GM21723 (cell line): ENCODE results near the gene HIRA.
"Not testable (repeated sequence)": the region's sequence is repeated elsewhere in the genome, so short reads cannot be mapped to it uniquely, and the experiment has no call there.

Source experiments
- ATAC-seq: cut with Tn5 transposase; IDR thresholded peaks from one replicate; pipeline ENCODE4 v1.9.1; 2021; ENCODE audit warnings: mild to moderate bottlenecking, moderate library complexity; ENCODE audit not compliant: unreplicated experiment

Gene HIRA

DNA sequence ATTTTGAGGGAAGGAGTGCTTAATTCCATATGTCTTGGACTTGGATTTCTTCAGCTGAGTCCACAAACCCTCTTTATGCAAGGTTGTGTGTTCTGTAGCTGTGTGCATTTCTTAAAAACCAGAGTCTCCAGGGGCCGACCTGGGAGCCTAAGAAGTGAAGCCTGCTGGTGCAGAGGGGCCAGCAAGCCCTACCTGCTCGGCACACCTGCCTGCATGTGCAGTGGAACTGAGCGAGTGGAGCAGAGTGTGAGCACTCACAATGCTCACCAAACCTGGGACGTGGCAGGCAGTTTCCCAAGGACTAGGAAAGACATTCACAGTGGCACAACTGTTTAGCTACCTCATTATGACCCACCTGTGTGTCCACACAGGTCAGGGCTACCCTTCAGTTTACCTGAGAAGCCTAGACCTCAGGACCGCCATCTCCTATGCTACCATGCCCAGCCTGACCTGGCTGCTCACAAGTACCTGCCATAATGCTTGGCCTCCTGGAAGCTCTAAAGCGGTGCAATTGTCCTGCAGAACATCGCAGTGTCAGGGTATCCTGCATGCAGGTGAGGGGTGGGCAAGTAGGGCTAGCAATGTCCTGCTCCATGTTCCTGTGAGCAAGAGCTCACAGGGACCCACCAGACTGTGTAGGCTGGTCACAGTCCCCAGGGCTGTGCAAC is 12.1 kb upstream of the HIRA start:
- no peak for ATAC-seq

DNA sequence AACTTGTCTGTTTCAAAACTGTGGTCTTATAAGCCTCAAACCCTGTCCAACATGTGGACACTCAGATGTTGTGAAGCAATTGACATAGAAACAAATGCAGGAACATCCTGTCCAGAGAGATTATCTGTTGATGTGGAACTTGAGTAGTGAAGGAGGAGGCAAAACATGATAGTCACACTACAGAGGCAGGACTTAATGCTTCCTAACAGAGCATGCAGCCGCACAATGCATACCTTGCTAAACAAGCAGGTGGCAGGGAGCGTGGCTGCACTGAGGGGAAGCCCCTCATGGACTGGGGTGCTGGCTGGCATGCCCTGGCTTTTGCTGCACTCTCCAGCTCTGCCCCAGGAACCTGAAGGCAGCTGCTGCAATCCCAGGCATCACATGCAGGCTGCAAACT is 10.6 kb upstream of the HIRA start:
- ATAC-seq = no peak

DNA sequence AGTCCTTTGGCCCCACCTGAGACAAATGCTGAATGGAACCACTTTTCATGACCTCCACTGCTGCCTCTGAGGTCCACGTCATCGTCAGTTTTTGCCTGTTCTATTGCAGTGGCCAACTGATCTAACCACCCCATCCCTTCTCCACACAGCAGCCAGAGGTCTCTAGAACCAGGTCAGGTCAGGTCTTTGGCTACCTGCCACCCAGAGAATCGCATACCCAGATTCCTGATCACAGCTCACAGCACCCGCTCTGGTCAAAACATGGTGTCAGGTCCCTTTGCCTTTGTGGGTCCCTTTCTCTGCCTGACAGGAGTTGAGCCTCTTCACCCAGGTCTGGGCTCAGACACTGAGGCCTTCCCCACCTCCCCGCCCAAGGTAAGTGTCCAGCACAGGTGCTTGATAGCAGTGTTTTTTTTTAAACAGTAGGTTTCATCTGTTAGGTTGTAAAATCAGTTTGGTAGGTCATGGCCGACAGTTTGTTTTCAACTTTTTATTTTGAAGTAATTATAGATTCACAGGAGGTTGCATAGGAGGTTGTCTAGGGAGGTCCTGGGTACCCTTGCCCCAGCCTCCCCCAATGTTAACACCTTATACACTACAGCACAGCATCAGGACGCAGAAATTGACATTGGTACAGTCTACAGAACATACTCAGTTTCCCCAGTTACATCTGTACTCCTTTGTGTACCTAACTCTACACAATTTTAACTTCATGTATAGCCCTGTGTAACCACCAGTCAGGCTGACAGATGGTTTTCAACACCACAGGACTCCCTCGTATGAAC is 9.1 kb upstream of the HIRA start:
- no peak for ATAC-seq

DNA sequence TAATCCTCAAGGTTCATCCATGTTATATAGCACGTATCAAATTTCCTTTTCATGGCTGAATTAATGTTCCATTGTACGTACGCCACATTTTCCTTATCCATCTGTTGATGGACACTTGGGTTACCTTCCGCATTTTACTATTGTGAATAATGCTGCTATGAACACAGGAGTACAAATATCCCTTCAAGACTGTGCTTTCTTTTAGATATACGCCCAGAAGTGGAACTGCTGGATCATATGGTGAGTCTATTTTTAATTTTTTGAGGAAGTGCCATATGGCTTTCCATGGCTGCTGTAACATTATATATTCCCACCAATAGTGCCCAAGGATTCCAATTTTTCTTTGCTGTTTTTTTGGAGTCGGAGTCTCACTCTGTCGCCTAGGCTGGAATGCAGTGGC is 6.8 kb upstream of the HIRA start:
- no peak for ATAC-seq

DNA sequence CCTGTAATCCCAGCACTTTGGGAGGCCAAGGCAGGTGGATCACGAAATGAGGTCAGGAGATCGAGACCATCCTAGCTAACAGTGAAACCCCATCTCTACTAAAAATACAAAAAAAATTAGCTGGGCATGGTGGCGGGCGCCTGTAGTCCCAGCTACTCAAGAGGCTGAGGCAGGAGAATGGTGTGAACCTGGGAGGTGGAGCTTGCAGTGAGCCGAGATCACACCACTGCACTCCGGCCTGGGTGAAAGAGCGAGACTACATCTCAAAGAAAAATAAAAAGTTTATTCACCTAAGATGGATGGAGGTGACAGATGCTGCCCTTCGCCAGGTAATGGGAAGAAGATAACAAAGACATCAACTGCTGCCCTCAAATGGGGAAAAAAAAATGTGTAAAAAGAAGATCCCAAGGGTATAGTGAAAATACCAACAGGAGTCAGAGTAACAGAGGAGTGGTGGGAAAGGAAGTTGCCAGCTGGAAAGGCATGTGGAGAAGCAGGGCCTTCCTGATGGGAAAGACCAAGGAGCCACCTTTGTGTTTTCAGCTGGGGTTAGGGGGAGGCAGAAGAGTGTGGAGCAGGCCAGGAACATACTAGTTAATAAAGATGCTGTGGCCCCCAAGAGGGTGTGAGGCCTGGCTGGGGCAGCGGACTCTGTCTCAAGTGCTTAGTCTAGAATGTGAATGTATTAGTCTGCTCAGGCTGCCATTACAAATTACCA is 5.1 kb upstream of the HIRA start:
- not testable (repeated sequence) for ATAC-seq

DNA sequence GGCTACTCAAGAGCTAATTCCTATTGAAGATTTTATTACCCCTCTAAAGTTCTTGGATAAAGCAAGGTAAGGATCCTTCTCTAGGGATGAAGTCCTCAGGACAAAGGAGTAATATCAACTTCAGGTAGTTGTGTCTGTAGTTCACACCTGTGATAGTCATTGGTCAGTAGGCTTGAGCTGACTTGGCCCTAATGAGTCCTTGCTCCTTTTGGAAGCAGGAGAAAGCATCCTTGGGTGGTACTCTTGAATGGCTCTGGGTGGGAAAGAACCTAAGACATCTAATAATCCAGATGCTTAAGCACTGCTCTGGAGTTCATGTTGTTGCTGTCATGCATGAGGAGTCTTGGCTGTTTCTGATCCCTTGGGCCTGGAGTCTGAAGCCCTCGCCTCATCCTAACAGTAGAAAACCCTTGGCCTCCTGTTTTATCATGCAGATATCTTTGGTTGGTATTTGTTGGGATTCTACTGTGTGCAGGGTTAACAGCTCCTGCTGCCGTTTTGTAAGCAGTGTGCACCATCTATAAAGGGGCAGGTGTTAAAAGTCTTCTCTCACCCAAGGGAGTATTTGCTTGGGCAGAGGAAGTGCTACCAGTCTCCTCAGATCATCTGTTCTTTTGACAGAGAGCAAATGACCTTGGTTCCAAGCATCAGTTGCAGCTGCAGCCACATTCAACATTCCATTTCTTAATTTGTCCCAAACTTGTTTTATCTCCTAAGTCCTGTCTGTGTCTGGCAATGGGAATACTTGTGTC is 3.5 kb upstream of the HIRA start:
- no peak for ATAC-seq

DNA sequence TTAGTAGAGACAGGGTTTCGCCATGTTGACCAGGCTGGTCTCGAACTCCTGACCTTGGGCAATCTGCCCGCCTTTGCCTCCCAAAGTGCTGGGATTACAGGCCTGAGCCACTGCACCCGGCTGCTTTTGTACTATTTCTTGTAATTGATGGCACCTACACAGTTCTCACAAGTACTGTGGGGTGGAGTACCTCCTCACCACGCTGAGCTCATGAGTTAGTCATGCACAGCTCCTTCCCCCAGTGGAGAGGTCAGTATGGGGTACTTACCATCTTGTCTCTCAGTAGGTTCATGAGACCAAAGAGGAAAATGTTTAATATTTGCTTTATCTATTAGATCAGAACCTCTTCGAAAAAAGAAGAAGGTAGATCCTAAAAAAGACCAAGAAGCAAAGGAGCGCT is 2.9 kb upstream of the HIRA start:
- ATAC-seq = no peak

DNA sequence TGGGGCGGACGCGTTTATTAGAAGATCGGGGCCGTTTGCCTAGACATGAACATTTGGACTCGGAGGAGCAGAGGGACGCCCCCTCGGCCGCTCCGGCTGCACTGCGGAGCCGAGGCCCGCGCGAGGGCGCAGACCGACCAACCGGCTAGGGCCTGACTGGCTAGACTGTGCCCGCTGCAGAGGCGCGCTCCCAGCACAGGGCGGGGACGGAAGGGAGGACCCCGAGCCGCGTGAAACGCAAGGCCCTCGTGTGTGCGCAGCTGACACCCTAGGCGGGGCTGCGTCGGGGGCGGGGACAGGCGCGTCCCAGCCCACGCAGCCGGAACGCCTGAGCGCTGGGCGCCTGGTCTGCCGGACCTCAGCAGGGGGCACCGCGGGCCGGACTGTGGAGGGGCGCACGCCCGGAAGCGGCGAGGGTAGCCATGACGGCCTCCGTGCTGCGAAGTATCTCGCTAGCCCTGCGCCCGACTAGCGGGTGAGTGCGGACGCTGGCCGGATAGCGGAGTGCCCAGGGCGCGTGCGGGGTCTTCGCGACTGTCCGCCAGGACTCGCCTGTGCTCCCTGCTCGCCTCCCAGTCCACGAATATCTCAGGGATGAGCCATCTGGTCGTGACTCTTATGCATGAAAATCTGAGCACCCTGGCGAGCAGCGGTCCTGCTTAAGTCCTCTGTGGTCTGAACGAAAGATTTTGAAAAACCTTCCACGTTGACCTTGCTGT is 759 bp upstream of the HIRA start, which contains the start of gene MRPL40:
Gene MRPL40, plus strand, starts transcription at position 413 of the 719 bp plus-strand sequence. Its CDS starts 10 bp downstream, at position 423.
- ATAC-seq = peak; percentile 71

DNA sequence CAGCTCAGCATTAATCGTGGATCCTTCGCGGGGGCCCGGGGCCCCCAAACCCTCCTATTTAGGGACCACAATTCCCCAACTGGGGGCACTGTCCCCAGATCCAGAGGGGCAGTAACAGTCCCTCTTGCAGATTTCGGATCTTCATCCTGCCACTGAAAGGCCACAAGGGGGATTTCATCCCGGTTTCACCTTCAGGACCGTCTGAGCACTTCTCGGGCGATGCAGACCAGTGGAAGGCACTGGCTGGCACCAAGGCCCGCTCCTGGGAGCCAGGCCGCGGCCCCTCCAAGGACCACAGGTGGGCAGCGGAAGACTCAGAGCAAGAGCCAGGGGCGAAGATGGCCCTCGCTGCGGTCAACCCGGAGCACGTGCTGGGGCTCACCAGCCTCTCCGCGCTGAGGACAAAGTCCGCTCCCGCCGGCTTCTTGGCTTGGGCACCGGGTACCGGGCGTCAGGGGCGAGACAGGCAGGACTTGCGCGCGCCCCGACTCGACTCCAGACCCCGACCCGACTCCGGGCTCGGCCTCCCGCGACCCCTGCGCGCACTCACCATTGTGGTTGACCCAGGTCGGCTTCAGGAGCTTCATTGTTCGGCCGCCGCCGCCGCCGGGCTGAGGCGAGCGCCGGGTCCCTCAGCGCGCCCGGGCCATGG is 517 bp downstream of the HIRA start:
- peak; percentile 2 for ATAC-seq

DNA sequence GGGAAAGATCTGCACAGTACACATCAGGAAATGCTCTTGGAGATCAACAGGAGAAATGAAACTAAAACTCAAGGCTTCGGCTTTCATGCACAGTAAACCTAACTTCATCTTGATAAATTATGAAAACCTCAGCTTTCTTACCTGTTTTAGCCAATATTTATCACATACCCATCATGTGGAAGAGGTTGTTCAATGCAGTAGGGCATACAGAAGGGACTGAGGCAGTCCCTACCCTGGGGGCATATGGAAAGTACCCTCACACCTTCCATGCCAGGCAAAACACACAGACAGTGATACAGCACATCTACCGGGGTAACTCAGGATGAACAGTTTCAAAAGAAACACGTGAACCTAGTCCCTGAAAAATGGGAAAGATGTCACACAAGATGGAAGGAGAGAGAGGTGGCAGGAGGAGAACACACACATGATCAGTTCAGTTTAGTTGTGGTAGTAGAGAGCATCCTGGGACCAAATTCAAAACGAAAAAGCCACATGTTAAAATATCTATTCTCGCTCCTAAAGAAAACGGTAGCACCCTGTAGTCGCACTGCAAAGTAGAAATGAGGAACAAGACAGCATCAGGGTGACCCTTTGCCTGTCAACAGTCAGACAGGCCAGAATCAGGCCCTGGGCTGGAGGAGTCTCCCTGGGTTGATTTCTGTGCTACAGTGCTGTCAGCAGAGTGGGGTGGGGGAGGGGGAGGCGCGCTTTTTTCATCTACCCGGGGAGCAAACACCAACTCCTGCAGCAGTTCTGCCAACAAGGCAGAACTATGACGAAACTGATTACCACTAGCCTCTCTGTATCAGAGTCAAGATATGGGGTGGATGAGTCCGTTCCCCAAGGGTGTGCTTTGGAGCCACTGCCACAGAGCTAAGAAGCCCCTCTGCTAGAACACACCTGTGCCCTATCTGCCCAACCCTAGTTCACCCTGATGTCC is 1.3 kb downstream of the HIRA start:
- ATAC-seq = no peak

DNA sequence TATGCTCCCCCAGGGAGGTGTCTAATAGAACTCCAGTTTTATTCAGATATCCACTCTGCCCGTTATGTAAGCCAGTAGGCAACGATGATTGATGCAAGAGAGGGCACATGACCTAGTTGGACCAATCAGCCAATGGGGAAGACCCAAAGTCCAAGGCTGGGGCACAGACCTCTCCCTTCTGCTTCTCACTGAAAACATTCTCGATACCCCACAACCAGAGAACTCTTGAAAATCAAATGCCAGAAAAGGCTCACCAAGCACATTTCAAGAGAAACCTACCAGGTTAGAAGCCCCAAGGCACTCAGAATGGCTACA is 7.4 kb downstream of the HIRA start:
- ATAC-seq = no peak

DNA sequence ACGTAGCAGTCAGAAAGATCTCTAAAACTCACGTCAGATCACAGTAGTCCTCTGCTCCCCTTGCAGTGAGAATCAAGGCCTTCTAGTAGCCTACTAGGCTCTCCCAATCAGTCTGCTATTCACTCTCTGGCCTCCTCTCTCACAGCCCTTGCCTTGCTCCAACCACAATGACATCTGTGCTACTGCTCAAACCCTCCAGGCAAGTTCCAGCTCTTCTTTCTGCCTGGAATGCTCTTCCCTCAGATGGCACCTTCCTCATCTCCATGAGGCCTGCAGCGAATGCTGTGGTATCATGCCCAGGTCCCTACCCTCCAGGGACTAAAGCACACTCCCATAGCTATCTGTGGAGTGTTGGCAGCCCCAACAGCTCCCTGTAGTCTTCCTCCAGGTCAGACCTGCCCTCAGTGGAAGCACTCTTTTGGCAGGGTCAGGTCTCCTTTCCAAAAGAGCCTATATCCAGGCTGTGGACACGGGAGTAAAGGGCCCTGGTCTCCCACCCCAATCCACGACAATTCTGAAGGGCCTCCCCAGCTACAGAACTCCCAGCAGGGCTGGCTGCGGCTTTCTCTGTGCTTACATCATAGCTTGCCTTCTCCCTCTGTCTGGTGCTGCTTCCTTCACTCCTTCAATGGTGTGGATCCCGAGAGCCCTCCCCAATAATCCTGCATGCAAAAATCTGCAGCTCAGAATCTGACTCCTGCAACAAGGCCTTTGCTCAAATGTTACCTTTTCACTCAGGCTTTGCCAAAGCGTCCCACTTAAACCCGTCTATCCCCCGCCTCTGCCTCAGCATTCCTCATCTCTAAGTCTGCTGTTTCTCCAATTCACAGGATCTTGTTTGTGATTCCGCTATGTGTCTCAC is 8.9 kb downstream of the HIRA start:
- ATAC-seq = no peak

DNA sequence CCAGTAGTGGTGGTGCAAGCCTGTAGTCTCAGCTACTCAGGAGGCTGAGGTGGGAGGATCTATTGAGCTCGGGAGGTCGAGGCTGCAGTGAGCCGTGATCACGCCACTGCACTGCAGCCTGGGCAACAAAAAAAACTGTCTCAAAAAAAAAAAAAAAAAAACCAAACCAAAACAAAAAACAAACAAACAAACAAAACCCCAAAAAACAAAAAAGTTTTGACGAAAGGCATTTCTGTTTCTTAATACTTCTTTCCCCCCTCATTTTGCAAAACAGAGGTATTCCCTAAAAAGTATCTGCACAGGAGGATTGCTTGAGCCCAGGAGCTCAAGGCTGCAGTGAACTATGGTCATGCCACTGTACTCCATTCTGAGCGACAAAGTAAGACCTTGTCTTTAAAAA is 11.2 kb downstream of the HIRA start:
- ATAC-seq = no peak

DNA sequence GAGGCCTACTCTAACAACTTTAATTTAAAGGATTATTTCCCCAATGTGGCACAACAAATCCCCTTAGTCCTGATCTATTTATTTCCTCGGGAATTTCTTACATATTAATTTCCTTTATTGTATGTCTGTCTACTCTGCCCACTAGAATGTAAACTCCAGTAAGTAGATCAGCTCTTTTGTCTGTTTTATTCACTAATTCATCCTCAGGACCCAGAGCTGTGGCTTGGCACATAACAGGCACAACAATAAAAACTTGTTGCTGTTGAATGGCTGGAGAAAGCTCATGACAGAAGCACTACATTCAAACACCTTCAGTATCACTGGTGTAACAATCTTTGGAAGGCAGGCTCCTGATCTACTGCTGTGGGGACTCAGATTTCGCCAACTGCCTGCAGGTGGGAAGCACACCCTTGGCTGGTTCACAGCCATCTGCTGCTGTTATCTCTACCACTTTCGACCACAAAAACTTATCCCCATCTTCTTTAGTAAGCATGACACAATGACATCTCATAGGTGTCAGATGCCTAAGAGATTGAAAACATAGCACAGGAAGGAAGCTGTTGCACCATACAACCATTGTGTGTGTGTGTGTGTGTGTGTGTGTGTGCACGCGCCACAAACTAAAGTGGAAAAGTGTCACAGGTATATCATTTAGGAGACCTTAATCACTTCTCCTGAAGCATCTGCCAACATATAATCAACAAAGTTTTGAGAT is 11.9 kb downstream of the HIRA start:
- no peak for ATAC-seq

DNA sequence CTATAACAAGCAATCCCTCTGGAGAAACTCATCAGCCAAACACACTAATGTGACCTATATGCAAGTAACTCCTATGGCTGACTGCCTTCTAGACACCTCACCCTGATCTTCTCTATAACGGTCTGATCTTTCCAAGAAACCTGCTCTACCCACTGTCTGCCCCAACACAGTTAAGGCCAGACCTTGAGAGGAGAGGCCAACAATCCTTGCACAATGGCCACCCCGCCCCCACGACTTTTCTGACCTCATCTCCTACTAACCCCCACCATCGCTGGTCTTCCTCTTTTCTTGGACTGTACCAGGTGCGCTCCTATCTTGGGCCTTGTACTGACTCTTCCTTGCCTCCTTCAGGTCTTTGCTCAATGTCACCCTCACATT is 12.5 kb downstream of the HIRA start:
- ATAC-seq = no peak

DNA sequence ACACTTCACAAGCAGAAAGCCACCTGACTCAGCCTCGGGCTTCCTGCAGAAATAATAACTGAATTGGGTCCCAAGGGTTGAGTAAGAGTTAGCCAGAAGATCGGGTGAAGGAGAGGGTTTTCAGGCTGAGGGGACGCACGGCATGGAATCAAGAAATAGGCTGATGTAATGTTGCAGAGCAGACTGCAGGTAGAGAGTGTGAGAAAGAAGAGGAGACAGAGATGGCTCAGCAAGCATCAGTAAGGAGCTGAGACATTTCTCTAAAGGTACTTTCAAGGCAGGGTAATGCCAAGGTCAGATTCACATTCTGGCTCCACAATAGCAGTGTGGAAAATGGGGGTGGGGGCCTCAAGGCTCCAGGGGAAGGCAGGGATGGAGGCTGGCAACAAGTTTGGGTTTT is 18.6 kb downstream of the HIRA start:
- no peak for ATAC-seq

DNA sequence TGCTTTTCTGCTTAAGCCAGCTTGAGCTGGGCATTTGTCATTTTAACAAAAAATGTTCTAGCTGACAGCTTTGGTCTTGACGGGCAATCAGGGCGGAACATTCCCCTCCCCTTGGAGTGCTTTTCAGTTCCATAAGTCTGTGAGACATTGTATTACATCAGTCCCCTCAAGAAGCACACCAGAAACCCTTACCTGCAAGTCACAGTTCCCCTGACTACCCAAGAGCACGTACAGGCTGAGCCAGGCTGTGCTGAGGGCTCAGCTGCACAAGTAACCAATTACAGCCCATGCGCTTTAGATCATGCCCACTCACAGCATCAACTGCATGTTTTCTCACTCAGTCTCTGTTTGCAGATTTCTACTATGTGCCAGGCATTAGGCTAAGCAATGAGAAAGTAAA is 19.1 kb downstream of the HIRA start:
- no peak for ATAC-seq

DNA sequence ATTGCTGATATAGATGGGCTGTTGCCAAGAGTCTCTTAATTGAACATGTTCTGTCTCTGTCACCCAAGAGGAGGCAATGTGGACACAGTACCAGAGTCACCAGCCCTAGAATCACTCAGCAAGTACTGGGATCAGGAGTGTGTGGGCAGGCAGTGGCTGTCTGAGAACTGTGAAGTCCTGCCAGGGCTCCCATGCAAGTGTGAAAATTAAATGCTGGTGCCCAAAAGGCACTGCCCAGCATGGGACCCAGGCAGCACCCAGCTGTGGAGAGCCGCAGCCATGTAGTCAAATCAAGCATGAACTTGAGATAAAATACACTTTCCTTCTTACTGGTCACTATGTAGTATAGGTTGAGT is 19.9 kb downstream of the HIRA start:
- ATAC-seq = no peak
